GM12878 (cell line): Measurements from ENCODE around the gene TIAM1. TPM values are rescaled to one million over a fixed set of nuclear protein-coding genes. Genes with fewer than 3 reads are reported as not detected.

Experiments used
- ATAC-seq: fragments of 200-7000 bp; cut with Tn5 transposase; 3 replicates; pipeline ENCODE4 v1.9.1; 2020; ENCODE audit warnings: mild to moderate bottlenecking, moderate library complexity
- BruUV-seq: library from RNA; stranded (reverse); fragments of 400-500 nt; replicated peaks from 2 replicates; lab custom pipeline; 2021; lab: Mats Ljungman, UMichigan
- CTCF ChIA-PET: fragments of 300-600 bp; sonication (Branson Sonifier 250); formaldehyde crosslinking; extraction: SDS; loops from one replicate; lab custom pipeline; 2021; ENCODE audit warnings: inconsistent platforms; lab: Yijun Ruan, JAX
- POLR2A ChIA-PET: fragments of 350-600 bp; formaldehyde crosslinking; extraction: SDS; loops from one replicate; lab custom pipeline; 2021; ENCODE audit warnings: inconsistent platforms; lab: Charles Lee
- RAD21 ChIA-PET: fragments of 300-600 bp; sonication (Branson Sonifier 250); formaldehyde crosslinking; loops from one replicate; lab custom pipeline; 2023; ENCODE audit warnings: antibody characterized with exemption; ENCODE audit not compliant: unreplicated experiment; lab: Charles Lee
- SMC1A ChIA-PET: fragments of 300-600 bp; sonication (Branson Sonifier 250); formaldehyde crosslinking; loops from one replicate; lab custom pipeline; 2023; ENCODE audit not compliant: unreplicated experiment, uncharacterized antibody; lab: Charles Lee
- DNase-seq: peaks from one replicate; pipeline ENCODE4 v3.0.0-alpha.2; 2011; ENCODE audit warnings: low read depth, low spot score
- FAIRE-seq: peaks from 3 replicates; lab custom pipeline; 2011; peaks lifted over from hg19 to GRCh38; lab: Jason Lieb, UNC
- H2AFZ ChIP-seq: 2 replicates; pipeline ENCODE4 v1.6.0; 2011; ENCODE audit warnings: low read depth, low read length, control low read depth; ENCODE audit not compliant: control insufficient read depth
- H3K27ac ChIP-seq: 2 replicates; pipeline ENCODE4 v1.5.1; 2011; ENCODE audit warnings: control low read depth; ENCODE audit not compliant: control insufficient read depth, insufficient read depth
- H3K27me3 ChIP-seq, 2 experiments: replicated peaks in 1 of 2; 2 replicates each; pipeline versions ENCODE4 v1.6.0 to v1.6.1; 2011; ENCODE audit warnings: low read length in 1 of 2; ENCODE audit not compliant: control insufficient read depth in 2 of 2, insufficient read depth in 2 of 2
- H3K36me3 ChIP-seq, 2 experiments: 2 replicates each; pipeline ENCODE4 v1.5.1; 2011; ENCODE audit warnings: low read length in 1 of 2; ENCODE audit not compliant: control insufficient read depth in 2 of 2, insufficient read depth in 2 of 2
- H3K4me1 ChIP-seq: 2 replicates; pipeline ENCODE4 v1.6.1; 2011; ENCODE audit warnings: mild to moderate bottlenecking, low read length, moderate library complexity, mixed read lengths; ENCODE audit not compliant: control insufficient read depth, insufficient read depth
- H3K4me2 ChIP-seq: 2 replicates; pipeline ENCODE4 v1.6.0; 2011; ENCODE audit warnings: control low read depth; ENCODE audit not compliant: control insufficient read depth, insufficient read depth
- H3K4me3 ChIP-seq: fragments of 200-600 bp; sonication (generic); 2 replicates; pipeline ENCODE4 v1.5.1; 2016
- H3K79me2 ChIP-seq: 2 replicates; pipeline ENCODE4 v1.6.0; 2011; ENCODE audit warnings: low read length; ENCODE audit not compliant: control insufficient read depth, insufficient read depth
- H3K9ac ChIP-seq: 2 replicates; pipeline ENCODE4 v1.8.0; 2011; ENCODE audit warnings: low read length, control low read depth, mixed read lengths; ENCODE audit not compliant: control insufficient read depth, insufficient read depth
- H3K9me3 ChIP-seq: replicated peaks from 3 replicates; pipeline ENCODE4 v1.5.1; 2011; ENCODE audit warnings: mild to moderate bottlenecking, low read length; ENCODE audit not compliant: control insufficient read depth, insufficient read depth
- H4K20me1 ChIP-seq: 2 replicates; pipeline ENCODE4 v1.6.0; 2011; ENCODE audit not compliant: control insufficient read depth, insufficient read depth
- NFYB ChIP-seq: IDR thresholded peaks from 2 replicates; pipeline ENCODE4 v1.6.1; 2011; ENCODE audit warnings: low read depth, mild to moderate bottlenecking, low read length, improper control_type of control experiment, moderate library complexity; ENCODE audit not compliant: insufficient read depth
- POLR2AphosphoS5 ChIP-seq: IDR thresholded peaks from 2 replicates; pipeline ENCODE4 v1.6.1; 2011; ENCODE audit warnings: mild to moderate bottlenecking, low read length, inconsistent platforms
- SP1 ChIP-seq: IDR thresholded peaks from one replicate; pipeline ENCODE4 v1.6.1; 2011; ENCODE audit warnings: low read depth, low read length
- SUZ12 ChIP-seq: fragments of 200-600 bp; sonication (generic); IDR thresholded peaks from one replicate; pipeline ENCODE4 v1.6.1; 2018; ENCODE audit warnings: antibody characterized with exemption, mild to moderate bottlenecking; ENCODE audit not compliant: unreplicated experiment
- TCF12 ChIP-seq: IDR thresholded peaks from 2 replicates; pipeline ENCODE4 v1.6.1; 2011; ENCODE audit warnings: low read depth, mild to moderate bottlenecking, low read length
- TCF7 ChIP-seq: IDR thresholded peaks from 2 replicates; pipeline ENCODE4 v1.6.1; 2014; ENCODE audit warnings: antibody characterized with exemption, borderline replicate concordance
- ZNF274 ChIP-seq: IDR thresholded peaks from one replicate; pipeline ENCODE4 v1.8.0; 2011; ENCODE audit not compliant: insufficient read length, insufficient read depth
- ZNF622 ChIP-seq: fragments of 450-650 bp; IDR thresholded peaks from 2 replicates; pipeline ENCODE4 v1.6.1; 2017; ENCODE audit warnings: mild to moderate bottlenecking, inconsistent platforms
- WGBS: methylation state at CpG from one replicate; pipeline ENCODE4 v1.1.6; 2016; ENCODE audit warnings: low lambda C conversion rate; ENCODE audit not compliant: insufficient replicate concordance, insufficient coverage; ENCODE audit errors: missing lambda C conversion rate; 5-methylcytosine and 5-hydroxymethylcytosine counted together
- in situ Hi-C: fragments of 300-500 bp; cut with MboI; formaldehyde crosslinking; loops from 9 replicates; pipeline ENCODE4 v1.14.3; 2018; ENCODE audit warnings: mixed read lengths
- intact Hi-C: fragments of 100-400 bp; cut with micrococcal nuclease; formaldehyde crosslinking; loops from one replicate; pipeline ENCODE4 v1.14.2; 2022; ENCODE audit not compliant: unreplicated experiment
- polyA plus RNA-seq, 11 experiments: library from polyadenylated mRNA; depleted of rRNA in 4 of 11; unstranded in 6 of 11; stranded (reverse) in 5 of 11; fragments of >200 nt; fragmentation: Nextera tagmentation in 4 of 11; fragmentation: Illumina TruSeq in 1 of 11; extraction: Ambion mirVana in 4 of 11; extraction: Trizol in 1 of 11; gene quantifications; 1 replicate in 1 of 11; 2 replicates in 10 of 11; pipeline versions ENCODE4 v1.2.1 to v1.2.3, GENCODE V29; 2011 to 2016; ENCODE audit warnings: inconsistent platforms in 2 of 11, missing spikeins in 2 of 11, low read depth in 1 of 11
- total RNA-seq, 4 experiments: library from RNA; depleted of rRNA in 3 of 4; stranded (reverse); fragments of >200 nt in 3 of 4; fragmentation: Illumina TruSeq in 1 of 4; extraction: Trizol in 1 of 4; gene quantifications; 2 replicates each; pipeline versions ENCODE4 v1.2.1 to v1.2.3, GENCODE V29; 2013 to 2021
- TF ChIP-seq, protein P1 (sequence below): IDR thresholded peaks from 2 replicates; pipeline ENCODE4 v1.6.1; 2011; ENCODE audit warnings: low read depth, low read length, improper control_type of control experiment, borderline replicate concordance
- TF ChIP-seq, protein P2 (sequence below), 3 experiments: IDR thresholded peaks in 2 of 3; conservative IDR thresholded peaks in 1 of 3; 2 replicates each; pipeline ENCODE4 v1.5.1; 2011; ENCODE audit warnings: low read depth in 3 of 3, low read length in 3 of 3, mild to moderate bottlenecking in 3 of 3, control low read depth in 2 of 3, moderate library complexity in 2 of 3, inconsistent platforms in 1 of 3, mixed read lengths in 1 of 3; ENCODE audit not compliant: control insufficient read depth in 2 of 3, insufficient read depth in 1 of 3; ENCODE audit errors: extremely low read depth in 1 of 3
- TF ChIP-seq, protein P3 (sequence below): fragments of 450-650 bp; IDR thresholded peaks from 2 replicates; pipeline ENCODE4 v1.6.1; 2017; ENCODE audit warnings: mild to moderate bottlenecking, low read depth, inconsistent platforms; ENCODE audit not compliant: poor library complexity, severe bottlenecking
- TF ChIP-seq, protein P4 (sequence below): IDR thresholded peaks from 2 replicates; pipeline ENCODE4 v1.6.1; 2012; ENCODE audit warnings: low read length, inconsistent platforms
- TF ChIP-seq, protein P5 (sequence below): IDR thresholded peaks from 2 replicates; pipeline ENCODE4 v1.6.1; 2011; ENCODE audit warnings: mild to moderate bottlenecking, low read depth, low read length, moderate library complexity; ENCODE audit not compliant: insufficient replicate concordance

TIAM1 gene
- total and polyA plus RNA-seq, 10 of the 15 experiments (the other 5 are each of a cell fraction or from before 2014, with no cell fraction given), result 0.31 to 35.9 (median 0.78) TPM

DNA sequence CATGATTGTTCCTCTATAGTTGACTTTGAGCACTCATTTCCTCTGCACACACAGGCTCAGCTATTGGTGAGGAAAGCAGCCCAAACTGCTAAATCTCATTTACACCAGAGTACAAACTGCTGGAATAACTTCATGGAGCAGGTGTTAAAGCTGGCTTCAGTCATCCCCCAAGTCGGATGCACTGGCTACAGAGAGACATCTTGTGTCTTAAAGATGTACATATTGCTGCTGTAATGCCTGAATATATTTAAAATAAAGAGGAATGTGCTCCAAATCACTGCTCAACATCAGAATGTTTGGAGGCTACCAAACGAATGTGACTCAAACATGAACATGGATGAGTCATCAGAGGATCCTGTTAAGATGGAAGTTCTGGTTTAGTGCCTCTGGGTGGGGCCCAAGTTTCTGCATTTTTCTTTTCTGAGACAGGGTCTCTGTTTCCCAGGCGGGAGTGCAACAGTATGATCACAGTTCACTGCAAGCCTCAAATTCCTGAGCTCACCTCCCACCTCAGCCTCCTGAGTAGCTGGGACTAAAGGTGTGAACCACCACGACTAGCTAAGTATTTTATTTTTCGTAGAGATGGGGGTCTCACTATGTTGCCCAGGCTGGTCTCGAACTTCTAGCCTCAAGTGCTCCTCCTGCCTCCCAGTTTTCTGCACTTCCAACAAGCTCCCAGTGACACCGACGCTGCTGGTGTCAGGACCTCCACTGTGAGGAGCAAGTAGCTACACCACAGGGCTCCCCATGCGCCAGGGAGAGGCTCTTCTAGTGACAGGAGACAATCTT, 226.7 kb downstream of the TIAM1 start (continued):
- TF ChIP-seq, protein P1, sequence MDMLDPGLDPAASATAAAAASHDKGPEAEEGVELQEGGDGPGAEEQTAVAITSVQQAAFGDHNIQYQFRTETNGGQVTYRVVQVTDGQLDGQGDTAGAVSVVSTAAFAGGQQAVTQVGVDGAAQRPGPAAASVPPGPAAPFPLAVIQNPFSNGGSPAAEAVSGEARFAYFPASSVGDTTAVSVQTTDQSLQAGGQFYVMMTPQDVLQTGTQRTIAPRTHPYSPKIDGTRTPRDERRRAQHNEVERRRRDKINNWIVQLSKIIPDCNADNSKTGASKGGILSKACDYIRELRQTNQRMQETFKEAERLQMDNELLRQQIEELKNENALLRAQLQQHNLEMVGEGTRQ, result no peak
- no peak for TF ChIP-seq ZNF622
- TF ChIP-seq, protein P2, sequence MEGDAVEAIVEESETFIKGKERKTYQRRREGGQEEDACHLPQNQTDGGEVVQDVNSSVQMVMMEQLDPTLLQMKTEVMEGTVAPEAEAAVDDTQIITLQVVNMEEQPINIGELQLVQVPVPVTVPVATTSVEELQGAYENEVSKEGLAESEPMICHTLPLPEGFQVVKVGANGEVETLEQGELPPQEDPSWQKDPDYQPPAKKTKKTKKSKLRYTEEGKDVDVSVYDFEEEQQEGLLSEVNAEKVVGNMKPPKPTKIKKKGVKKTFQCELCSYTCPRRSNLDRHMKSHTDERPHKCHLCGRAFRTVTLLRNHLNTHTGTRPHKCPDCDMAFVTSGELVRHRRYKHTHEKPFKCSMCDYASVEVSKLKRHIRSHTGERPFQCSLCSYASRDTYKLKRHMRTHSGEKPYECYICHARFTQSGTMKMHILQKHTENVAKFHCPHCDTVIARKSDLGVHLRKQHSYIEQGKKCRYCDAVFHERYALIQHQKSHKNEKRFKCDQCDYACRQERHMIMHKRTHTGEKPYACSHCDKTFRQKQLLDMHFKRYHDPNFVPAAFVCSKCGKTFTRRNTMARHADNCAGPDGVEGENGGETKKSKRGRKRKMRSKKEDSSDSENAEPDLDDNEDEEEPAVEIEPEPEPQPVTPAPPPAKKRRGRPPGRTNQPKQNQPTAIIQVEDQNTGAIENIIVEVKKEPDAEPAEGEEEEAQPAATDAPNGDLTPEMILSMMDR (IDR thresholded peaks at IDR 0.05 in 2 of 3, conservative IDR thresholded peaks at IDR 0.05 in 1 of 3; ENCODE audit: control insufficient read depth in 2 of 3, extremely low read depth in 1 of 3, insufficient read depth in 1 of 3, low read depth in 3 of 3, low read length in 3 of 3), result no peak

DNA sequence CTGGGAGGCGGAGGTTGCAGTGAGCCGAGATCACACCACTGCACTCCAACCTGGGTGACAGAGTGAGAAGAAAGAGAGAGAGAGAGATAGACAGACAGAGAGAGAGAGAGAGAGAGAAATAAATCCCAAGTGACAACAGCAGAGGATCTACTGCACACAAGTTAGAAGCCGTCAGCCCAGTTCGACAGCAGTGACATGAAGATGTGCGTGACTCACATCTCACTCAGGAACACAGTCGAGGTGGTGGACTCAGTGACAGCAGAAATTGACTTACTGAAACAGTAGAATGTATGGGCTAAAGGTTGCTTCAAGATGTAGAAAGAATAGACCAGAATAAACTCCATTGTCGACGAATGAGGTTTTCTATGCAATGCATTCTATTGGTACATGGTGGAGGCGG, 228.8 kb downstream of the TIAM1 start:
- Histone ChIP-seq H3K27me3 (no peaks in the 10 kb centered on the region), H3K36me3 (no peaks in the 10 kb centered on the region), H2AFZ (no peak overlapping the region), H3K27ac (no peak overlapping the region), H4K20me1 (no peaks in the 10 kb centered on the region), H3K4me2 (no peak overlapping the region), H3K4me3 (no peak overlapping the region), H3K79me2 (no peaks in the 10 kb centered on the region), H3K4me1 (no peaks in the 10 kb centered on the region), H3K9ac (no peak overlapping the region), H3K9me3 (no peaks in the 10 kb centered on the region)
- POLR2A ChIA-PET, result no interaction called here
- in situ Hi-C loops (no loop called here), intact Hi-C loops (no loop called here)
- no TSS peak for BruUV-seq
- no peak for FAIRE-seq
- DNase-seq, result no peak
- ATAC-seq, result no peak
- RAD21 ChIA-PET, result no interaction called here
- 44% methylated on average over 9 of the region's 9 CpGs for WGBS
- CTCF ChIA-PET, result no interaction called here
- SMC1A ChIA-PET, result no interaction called here
- TF ChIP-seq TCF7 (no peak), ZNF274 (no peak), NFYB (no peak), ZNF622 (no peak), SP1 (no peak), POLR2AphosphoS5 (no peak), TCF12 (no peak), SUZ12 (no peak)
- TF ChIP-seq, protein P3, sequence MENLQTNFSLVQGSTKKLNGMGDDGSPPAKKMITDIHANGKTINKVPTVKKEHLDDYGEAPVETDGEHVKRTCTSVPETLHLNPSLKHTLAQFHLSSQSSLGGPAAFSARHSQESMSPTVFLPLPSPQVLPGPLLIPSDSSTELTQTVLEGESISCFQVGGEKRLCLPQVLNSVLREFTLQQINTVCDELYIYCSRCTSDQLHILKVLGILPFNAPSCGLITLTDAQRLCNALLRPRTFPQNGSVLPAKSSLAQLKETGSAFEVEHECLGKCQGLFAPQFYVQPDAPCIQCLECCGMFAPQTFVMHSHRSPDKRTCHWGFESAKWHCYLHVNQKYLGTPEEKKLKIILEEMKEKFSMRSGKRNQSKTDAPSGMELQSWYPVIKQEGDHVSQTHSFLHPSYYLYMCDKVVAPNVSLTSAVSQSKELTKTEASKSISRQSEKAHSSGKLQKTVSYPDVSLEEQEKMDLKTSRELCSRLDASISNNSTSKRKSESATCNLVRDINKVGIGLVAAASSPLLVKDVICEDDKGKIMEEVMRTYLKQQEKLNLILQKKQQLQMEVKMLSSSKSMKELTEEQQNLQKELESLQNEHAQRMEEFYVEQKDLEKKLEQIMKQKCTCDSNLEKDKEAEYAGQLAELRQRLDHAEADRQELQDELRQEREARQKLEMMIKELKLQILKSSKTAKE, result no peak
- TF ChIP-seq, protein P4, sequence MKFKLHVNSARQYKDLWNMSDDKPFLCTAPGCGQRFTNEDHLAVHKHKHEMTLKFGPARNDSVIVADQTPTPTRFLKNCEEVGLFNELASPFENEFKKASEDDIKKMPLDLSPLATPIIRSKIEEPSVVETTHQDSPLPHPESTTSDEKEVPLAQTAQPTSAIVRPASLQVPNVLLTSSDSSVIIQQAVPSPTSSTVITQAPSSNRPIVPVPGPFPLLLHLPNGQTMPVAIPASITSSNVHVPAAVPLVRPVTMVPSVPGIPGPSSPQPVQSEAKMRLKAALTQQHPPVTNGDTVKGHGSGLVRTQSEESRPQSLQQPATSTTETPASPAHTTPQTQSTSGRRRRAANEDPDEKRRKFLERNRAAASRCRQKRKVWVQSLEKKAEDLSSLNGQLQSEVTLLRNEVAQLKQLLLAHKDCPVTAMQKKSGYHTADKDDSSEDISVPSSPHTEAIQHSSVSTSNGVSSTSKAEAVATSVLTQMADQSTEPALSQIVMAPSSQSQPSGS, result no peak
- TF ChIP-seq, protein P5, sequence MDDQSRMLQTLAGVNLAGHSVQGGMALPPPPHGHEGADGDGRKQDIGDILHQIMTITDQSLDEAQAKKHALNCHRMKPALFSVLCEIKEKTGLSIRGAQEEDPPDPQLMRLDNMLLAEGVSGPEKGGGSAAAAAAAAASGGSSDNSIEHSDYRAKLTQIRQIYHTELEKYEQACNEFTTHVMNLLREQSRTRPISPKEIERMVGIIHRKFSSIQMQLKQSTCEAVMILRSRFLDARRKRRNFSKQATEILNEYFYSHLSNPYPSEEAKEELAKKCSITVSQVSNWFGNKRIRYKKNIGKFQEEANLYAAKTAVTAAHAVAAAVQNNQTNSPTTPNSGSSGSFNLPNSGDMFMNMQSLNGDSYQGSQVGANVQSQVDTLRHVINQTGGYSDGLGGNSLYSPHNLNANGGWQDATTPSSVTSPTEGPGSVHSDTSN, result no peak
